ENCODE measurements around the gene CNNM4.

- TF ChIP-seq CREB5 (CRISPR knock-in tag; IDR thresholded peaks at IDR 0.05; ENCODE audit: low read depth) (no peak), CSDC2 (CRISPR knock-in tag; IDR thresholded peaks at IDR 0.05) (no peak), BACH2 (CRISPR knock-in tag; IDR thresholded peaks at IDR 0.05; ENCODE audit: borderline replicate concordance) (no peak), PPARA (CRISPR knock-in tag; IDR thresholded peaks at IDR 0.05; ENCODE audit: borderline replicate concordance) (no peak), ARNTL (CRISPR knock-in tag; IDR thresholded peaks at IDR 0.05; ENCODE audit: borderline replicate concordance, low read depth) (no peak), ZFP3 (CRISPR knock-in tag; IDR thresholded peaks at IDR 0.05) (no peak), ZFP30 (CRISPR knock-in tag; IDR thresholded peaks at IDR 0.05) (no peak), RARB (CRISPR knock-in tag; IDR thresholded peaks at IDR 0.05) (no peak), GLIS3 (CRISPR knock-in tag; IDR thresholded peaks at IDR 0.05) (no peak), TCF4 (CRISPR knock-in tag; IDR thresholded peaks at IDR 0.05; ENCODE audit: borderline replicate concordance) (no peak)
- TF ChIP-seq, protein P1, sequence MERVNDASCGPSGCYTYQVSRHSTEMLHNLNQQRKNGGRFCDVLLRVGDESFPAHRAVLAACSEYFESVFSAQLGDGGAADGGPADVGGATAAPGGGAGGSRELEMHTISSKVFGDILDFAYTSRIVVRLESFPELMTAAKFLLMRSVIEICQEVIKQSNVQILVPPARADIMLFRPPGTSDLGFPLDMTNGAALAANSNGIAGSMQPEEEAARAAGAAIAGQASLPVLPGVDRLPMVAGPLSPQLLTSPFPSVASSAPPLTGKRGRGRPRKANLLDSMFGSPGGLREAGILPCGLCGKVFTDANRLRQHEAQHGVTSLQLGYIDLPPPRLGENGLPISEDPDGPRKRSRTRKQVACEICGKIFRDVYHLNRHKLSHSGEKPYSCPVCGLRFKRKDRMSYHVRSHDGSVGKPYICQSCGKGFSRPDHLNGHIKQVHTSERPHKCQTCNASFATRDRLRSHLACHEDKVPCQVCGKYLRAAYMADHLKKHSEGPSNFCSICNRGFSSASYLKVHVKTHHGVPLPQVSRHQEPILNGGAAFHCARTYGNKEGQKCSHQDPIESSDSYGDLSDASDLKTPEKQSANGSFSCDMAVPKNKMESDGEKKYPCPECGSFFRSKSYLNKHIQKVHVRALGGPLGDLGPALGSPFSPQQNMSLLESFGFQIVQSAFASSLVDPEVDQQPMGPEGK (CRISPR knock-in tag; IDR thresholded peaks at IDR 0.05; ENCODE audit: borderline replicate concordance): no peak
- TF ChIP-seq, protein P2, sequence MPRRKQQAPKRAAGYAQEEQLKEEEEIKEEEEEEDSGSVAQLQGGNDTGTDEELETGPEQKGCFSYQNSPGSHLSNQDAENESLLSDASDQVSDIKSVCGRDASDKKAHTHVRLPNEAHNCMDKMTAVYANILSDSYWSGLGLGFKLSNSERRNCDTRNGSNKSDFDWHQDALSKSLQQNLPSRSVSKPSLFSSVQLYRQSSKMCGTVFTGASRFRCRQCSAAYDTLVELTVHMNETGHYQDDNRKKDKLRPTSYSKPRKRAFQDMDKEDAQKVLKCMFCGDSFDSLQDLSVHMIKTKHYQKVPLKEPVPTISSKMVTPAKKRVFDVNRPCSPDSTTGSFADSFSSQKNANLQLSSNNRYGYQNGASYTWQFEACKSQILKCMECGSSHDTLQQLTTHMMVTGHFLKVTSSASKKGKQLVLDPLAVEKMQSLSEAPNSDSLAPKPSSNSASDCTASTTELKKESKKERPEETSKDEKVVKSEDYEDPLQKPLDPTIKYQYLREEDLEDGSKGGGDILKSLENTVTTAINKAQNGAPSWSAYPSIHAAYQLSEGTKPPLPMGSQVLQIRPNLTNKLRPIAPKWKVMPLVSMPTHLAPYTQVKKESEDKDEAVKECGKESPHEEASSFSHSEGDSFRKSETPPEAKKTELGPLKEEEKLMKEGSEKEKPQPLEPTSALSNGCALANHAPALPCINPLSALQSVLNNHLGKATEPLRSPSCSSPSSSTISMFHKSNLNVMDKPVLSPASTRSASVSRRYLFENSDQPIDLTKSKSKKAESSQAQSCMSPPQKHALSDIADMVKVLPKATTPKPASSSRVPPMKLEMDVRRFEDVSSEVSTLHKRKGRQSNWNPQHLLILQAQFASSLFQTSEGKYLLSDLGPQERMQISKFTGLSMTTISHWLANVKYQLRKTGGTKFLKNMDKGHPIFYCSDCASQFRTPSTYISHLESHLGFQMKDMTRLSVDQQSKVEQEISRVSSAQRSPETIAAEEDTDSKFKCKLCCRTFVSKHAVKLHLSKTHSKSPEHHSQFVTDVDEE (CRISPR knock-in tag; IDR thresholded peaks at IDR 0.05): no peak
- TF ChIP-seq, protein P3, sequence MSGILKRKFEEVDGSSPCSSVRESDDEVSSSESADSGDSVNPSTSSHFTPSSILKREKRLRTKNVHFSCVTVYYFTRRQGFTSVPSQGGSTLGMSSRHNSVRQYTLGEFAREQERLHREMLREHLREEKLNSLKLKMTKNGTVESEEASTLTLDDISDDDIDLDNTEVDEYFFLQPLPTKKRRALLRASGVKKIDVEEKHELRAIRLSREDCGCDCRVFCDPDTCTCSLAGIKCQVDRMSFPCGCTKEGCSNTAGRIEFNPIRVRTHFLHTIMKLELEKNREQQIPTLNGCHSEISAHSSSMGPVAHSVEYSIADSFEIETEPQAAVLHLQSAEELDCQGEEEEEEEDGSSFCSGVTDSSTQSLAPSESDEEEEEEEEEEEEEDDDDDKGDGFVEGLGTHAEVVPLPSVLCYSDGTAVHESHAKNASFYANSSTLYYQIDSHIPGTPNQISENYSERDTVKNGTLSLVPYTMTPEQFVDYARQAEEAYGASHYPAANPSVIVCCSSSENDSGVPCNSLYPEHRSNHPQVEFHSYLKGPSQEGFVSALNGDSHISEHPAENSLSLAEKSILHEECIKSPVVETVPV (CRISPR knock-in tag; IDR thresholded peaks at IDR 0.05): no peak
Measured at GRCh38 chr2:96828874-96829273, 68.2 kb downstream of the CNNM4 start.

Measured in SK-N-SH treated with all-trans-retinoic acid at 6 μM for 48 hours (cell line).